Activated gamma-delta T cell treated with Interleukin-2 at 50 U/mL for 16 hours (primary cell): ENCODE measurements around the gene FOXQ1.

ENCODE experiments used
- DNase-seq: peaks from one replicate; pipeline ENCODE4 v3.0.0-alpha.2; 2020

FOXQ1 gene

DNA sequence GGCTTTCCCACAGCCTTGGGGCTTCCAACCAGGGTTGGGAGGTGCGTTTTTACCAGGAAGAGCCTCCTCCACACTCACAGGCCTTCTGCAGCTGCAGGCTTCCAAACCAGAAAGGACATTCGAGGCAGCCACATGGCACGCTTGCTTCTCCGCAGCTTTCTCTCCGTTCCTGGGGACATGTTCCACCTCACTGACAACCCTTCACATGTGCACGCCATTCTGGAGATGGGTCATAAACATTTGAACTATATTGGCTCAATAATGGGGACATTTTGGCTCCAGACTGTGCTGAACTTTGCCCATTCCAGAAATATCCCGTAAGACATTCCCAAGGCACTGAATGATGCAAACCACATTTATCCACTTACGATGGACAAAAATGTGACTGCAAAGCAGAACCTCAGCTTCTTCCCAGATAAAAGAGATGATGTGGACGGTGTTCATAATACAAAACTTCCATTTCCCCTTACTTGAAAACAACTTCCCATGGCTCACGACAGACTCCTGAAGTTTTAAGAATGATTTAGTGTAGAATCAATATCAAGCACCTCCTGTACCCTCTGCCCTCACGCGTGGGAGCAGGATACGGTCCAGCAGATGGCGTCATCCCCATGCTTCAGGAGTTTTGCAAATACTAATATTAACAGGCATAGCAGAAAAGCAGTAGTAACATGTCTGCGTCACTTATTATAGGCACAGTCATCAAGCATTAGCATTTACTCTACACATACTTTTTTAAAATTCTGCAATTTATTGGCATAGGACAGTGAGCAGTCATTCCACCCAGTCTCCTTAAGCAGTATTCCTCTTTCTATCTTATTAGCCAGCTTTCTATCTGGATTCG lies 52.1 kb downstream of the FOXQ1 start:
- no peak for DNase-seq
